Mesendoderm (in vitro differentiated cells): ENCODE measurements around the gene DDX23.

Source experiments
- DNase-seq: peaks from one replicate; pipeline ENCODE4 v3.0.0; 2013
- H2AK5ac ChIP-seq: 2 replicates; pipeline ENCODE4 v1.6.1; 2013; ENCODE audit warnings: low read length, inconsistent platforms
- H2BK120ac ChIP-seq: 2 replicates; pipeline ENCODE4 v1.6.1; 2013; ENCODE audit warnings: low read depth, mild to moderate bottlenecking, low read length, moderate library complexity, mixed read lengths
- H2BK15ac ChIP-seq: replicated peaks from 2 replicates; pipeline ENCODE4 v1.6.1; 2013; ENCODE audit warnings: low read depth, mild to moderate bottlenecking, moderate library complexity
- H2BK5ac ChIP-seq: 2 replicates; pipeline ENCODE4 v1.6.1; 2013; ENCODE audit warnings: low read length, inconsistent platforms
- H3K18ac ChIP-seq: 2 replicates; pipeline ENCODE4 v1.6.1; 2013; ENCODE audit warnings: mild to moderate bottlenecking, low read length, mixed read lengths
- H3K23ac ChIP-seq: one replicate; pipeline ENCODE4 v1.6.1; 2013; ENCODE audit warnings: low read length
- H3K27ac ChIP-seq: 2 replicates; pipeline ENCODE4 v1.5.1; 2013; ENCODE audit warnings: low read depth, mild to moderate bottlenecking, inconsistent platforms, low read length, moderate library complexity
- H3K27me3 ChIP-seq: 2 replicates; pipeline ENCODE4 v1.6.1; 2013; ENCODE audit warnings: low read length, control low read depth, mild to moderate bottlenecking, inconsistent platforms; ENCODE audit not compliant: insufficient read depth, poor library complexity
- H3K36me3 ChIP-seq: 2 replicates; pipeline ENCODE4 v1.6.1; 2013; ENCODE audit warnings: low read length, inconsistent platforms; ENCODE audit not compliant: control insufficient read depth, insufficient read depth
- H3K4ac ChIP-seq: one replicate; pipeline ENCODE4 v1.6.1; 2013; ENCODE audit warnings: low read depth, mild to moderate bottlenecking, low read length, moderate library complexity
- H3K4me1 ChIP-seq: 2 replicates; pipeline ENCODE4 v1.6.1; 2013; ENCODE audit warnings: low read depth, low read length, inconsistent platforms; ENCODE audit not compliant: control insufficient read depth
- H3K4me2 ChIP-seq: 2 replicates; pipeline ENCODE4 v1.6.1; 2013; ENCODE audit warnings: low read length
- H3K4me3 ChIP-seq: 2 replicates; pipeline ENCODE4 v1.5.1; 2013; ENCODE audit warnings: mild to moderate bottlenecking, low read length
- H3K56ac ChIP-seq: one replicate; pipeline ENCODE4 v1.6.1; 2013; ENCODE audit warnings: low read length
- H3K79me1 ChIP-seq: 2 replicates; pipeline ENCODE4 v1.6.1; 2013; ENCODE audit warnings: low read length, inconsistent platforms
- H3K79me2 ChIP-seq: 2 replicates; pipeline ENCODE4 v1.6.1; 2013; ENCODE audit warnings: mild to moderate bottlenecking, low read length; ENCODE audit not compliant: control insufficient read depth, insufficient read depth
- H3K9ac ChIP-seq: 2 replicates; pipeline ENCODE4 v1.6.1; 2013; ENCODE audit warnings: low read length, inconsistent platforms
- H4K5ac ChIP-seq: one replicate; pipeline ENCODE4 v1.6.1; 2013; ENCODE audit warnings: low read length
- H4K8ac ChIP-seq: one replicate; pipeline ENCODE4 v1.6.1; 2013; ENCODE audit warnings: low read depth, mild to moderate bottlenecking, control low read depth, low read length, moderate library complexity
- WGBS: extraction: QIAGEN DNeasy Blood & Tissue Kit; methylation state at CpG from one replicate; pipeline ENCODE4 v1.1.7; 2013; ENCODE audit warnings: low lambda C conversion rate, missing lambda C conversion rate; ENCODE audit not compliant: insufficient coverage; ENCODE audit errors: extremely low coverage; 5-methylcytosine and 5-hydroxymethylcytosine counted together

DDX23 gene

DNA sequence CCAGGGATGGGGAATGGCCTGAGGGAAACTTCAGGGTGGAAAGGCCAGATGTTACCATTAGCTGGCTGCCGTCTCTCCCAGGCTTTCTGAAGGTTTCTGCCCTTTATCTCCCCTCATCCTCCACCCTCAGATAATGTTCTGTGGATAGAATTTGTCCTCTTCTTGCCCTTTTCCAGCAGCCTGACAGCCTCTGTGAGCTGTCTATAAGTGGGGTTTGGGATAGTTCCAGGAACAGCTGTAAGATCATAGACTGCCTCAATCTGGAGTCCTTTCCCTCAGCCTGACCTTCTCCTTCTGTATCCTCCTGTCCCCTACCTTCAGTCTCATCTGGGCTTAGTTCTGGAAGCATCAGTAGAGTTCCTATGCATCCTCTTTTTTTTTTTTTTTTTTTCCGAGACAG is 16.5 kb upstream of the DDX23 start:
- no peak overlapping the region for H4K5ac ChIP-seq
- H3K18ac ChIP-seq, result no peak overlapping the region
- no peak overlapping the region for H3K56ac ChIP-seq
- no peak overlapping the region for H2BK120ac ChIP-seq
- H3K9ac ChIP-seq, result no peak overlapping the region
- H3K79me2 ChIP-seq, result no peaks in the 10 kb centered on the region
- H3K36me3 ChIP-seq, result no peaks in the 10 kb centered on the region
- no peak overlapping the region for H3K4me3 ChIP-seq
- no peak for DNase-seq
- H2BK5ac ChIP-seq, result no peak overlapping the region
- H3K23ac ChIP-seq, result no peak overlapping the region
- WGBS, result no CpG with 5 or more reads among the region's 2 CpGs
- no peak overlapping the region for H3K4me2 ChIP-seq
- no peak overlapping the region for H4K8ac ChIP-seq
- H3K27me3 ChIP-seq, result no peaks in the 10 kb centered on the region
- H3K4me1 ChIP-seq, result no peaks in the 10 kb centered on the region
- H3K27ac ChIP-seq, result no peak overlapping the region
- no peaks in the 10 kb centered on the region for H3K79me1 ChIP-seq
- H3K4ac ChIP-seq, result no peak overlapping the region
- no peak overlapping the region for H2BK15ac ChIP-seq
- no peak overlapping the region for H2AK5ac ChIP-seq

DNA sequence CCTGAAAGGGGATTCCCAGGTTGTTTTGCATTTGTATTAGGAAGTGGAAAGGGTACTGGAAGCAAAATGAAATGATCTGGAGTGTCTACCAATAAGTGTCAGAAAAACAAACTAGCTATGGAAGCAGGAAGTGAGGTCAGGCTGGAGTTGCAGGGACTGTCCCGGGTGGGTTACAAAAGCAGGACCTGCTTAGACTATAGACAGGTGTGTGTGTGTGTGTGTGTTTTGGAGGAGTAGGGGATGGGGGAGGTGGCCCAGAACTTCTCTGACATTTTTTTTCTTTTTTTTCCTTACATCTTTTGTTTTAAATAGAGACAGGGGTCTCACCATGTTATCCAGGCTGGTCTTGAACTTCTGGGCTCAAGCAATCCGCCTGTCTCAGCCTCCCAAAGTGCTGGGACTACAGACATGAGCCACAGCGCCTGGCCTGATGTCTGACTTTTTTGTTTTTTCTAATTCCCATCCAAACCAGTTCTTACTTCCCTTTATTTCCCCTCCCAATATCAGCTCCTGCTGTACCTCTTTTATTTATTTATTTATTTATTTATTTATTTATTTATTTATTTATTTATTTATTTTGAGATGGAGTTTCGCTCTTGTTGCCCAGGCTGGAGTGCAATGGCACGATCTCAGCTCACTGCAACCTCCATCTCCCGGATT is 14.2 kb upstream of the DDX23 start:
- WGBS, result no CpG with 5 or more reads among the region's 6 CpGs
- Histone ChIP-seq H4K5ac (no peak overlapping the region), H3K4me1 (no peaks in the 10 kb centered on the region), H3K23ac (no peak overlapping the region), H3K56ac (peak overlapping the region; percentile 25), H4K8ac (no peak overlapping the region), H2BK15ac (no peak overlapping the region), H2BK120ac (no peak overlapping the region), H3K36me3 (no peaks in the 10 kb centered on the region), H3K18ac (no peak overlapping the region), H3K9ac (no peak overlapping the region), H3K27ac (no peak overlapping the region), H3K4me3 (no peak overlapping the region), H3K4me2 (peak overlapping the region; percentile 21), H3K79me1 (no peaks in the 10 kb centered on the region), H3K79me2 (no peaks in the 10 kb centered on the region), H2BK5ac (no peak overlapping the region), H3K27me3 (no peaks in the 10 kb centered on the region), H2AK5ac (no peak overlapping the region), H3K4ac (no peak overlapping the region)
- no peak for DNase-seq

DNA sequence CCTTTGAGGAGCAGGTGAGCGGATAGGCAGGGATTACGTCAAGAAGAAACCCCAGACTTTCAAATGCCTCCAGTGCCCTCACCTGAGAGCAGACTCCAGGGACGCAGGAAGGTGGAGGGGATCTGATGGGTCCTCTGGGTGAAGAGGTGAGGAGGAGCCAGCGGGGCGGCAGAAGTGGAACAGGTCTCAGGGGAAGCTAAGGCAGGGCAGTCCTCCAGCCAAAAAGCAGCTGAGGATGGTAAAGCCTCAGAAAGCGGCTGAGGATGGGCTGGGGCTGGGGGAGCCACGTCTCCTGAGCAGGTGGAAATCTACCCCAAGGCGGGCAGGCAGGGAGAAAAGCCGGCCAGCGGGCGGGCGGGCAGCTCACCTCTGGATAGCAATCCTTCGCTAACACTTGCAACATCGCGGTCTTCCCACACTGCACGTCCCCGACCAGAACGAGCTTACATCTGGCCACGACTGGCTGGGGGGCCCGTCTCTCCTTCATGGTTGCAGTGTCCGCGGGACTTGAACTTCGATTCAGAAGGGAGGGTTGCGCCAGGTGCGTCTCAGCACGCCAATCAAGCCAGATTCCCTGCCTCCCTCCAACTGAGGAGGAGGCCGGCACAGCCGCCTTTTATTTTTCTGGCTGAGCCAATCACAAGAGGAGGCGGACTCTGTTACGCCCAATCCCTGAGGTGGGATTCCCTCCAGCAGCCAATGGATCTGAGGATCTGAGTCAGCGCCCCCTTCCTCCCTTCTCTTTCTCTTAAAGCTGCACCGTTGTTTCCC is 13.5 kb upstream of the DDX23 start, which contains the start of gene RND1:
Gene RND1 (minus strand): TSS at position 590 of the 771 bp plus-strand sequence. CDS start 103 bp downstream, at position 487.
- no peak within 1 kb of the TSS for H3K4ac ChIP-seq
- H2AK5ac ChIP-seq, result no peak within 1 kb of the TSS
- H2BK120ac ChIP-seq, result no peak within 1 kb of the TSS
- H3K56ac ChIP-seq, result peak within 1 kb of the TSS; percentile 71
- no peaks in the 10 kb centered on the region for H3K27me3 ChIP-seq
- no peaks in the 10 kb centered on the region for H3K36me3 ChIP-seq
- no peak within 1 kb of the TSS for H2BK5ac ChIP-seq
- H3K4me1 ChIP-seq, result no peaks in the 10 kb centered on the region
- peak within 1 kb of the TSS; percentile 56 for H3K9ac ChIP-seq
- no peak within 1 kb of the TSS for H4K8ac ChIP-seq
- H3K79me2 ChIP-seq, result no peaks in the 10 kb centered on the region
- H2BK15ac ChIP-seq, result no peak within 1 kb of the TSS
- H4K5ac ChIP-seq, result no peak within 1 kb of the TSS
- peak within 1 kb of the TSS; percentile 47 for H3K4me3 ChIP-seq
- peak within 1 kb of the TSS; percentile 73 for H3K4me2 ChIP-seq
- no peaks in the 10 kb centered on the region for H3K79me1 ChIP-seq
- no peak within 1 kb of the TSS for H3K27ac ChIP-seq
- H3K23ac ChIP-seq, result no peak within 1 kb of the TSS
- H3K18ac ChIP-seq, result no peak within 1 kb of the TSS
- DNase-seq, result peak; percentile 97
- no CpG with 5 or more reads among the region's 32 CpGs for WGBS

DNA sequence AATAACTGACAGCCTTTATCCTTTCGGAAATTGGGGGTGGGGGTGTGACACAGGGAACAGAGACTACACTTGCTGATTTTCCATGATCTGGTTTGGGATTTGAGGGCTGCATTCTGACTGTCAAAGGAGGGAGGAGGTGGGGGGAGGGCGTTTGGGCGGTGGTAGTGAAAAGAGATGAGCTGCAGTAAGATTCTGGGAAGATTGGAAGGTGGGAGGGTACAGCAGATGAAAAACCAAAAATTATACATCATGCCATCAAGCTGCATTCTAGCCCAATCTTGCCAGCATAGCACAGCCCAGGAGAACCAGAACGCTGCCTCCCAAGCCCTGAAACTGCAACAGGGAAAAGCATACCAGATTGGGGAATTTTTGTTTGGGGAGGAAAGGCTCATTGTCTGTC is 11.3 kb upstream of the DDX23 start:
- H3K4me1 ChIP-seq, result no peaks in the 10 kb centered on the region
- H2BK15ac ChIP-seq, result no peak overlapping the region
- DNase-seq, result no peak
- H3K9ac ChIP-seq, result no peak overlapping the region
- no peak overlapping the region for H3K23ac ChIP-seq
- no peak overlapping the region for H2BK120ac ChIP-seq
- no peak overlapping the region for H2AK5ac ChIP-seq
- WGBS, result no CpG with 5 or more reads among the region's 4 CpGs
- no peak overlapping the region for H3K18ac ChIP-seq
- no peak overlapping the region for H2BK5ac ChIP-seq
- H3K79me1 ChIP-seq, result no peaks in the 10 kb centered on the region
- no peak overlapping the region for H4K8ac ChIP-seq
- H3K27me3 ChIP-seq, result no peaks in the 10 kb centered on the region
- H3K36me3 ChIP-seq, result no peaks in the 10 kb centered on the region
- no peaks in the 10 kb centered on the region for H3K79me2 ChIP-seq
- H4K5ac ChIP-seq, result no peak overlapping the region
- H3K4me2 ChIP-seq, result no peak overlapping the region
- no peak overlapping the region for H3K27ac ChIP-seq
- no peak overlapping the region for H3K4ac ChIP-seq
- H3K4me3 ChIP-seq, result no peak overlapping the region
- no peak overlapping the region for H3K56ac ChIP-seq

DNA sequence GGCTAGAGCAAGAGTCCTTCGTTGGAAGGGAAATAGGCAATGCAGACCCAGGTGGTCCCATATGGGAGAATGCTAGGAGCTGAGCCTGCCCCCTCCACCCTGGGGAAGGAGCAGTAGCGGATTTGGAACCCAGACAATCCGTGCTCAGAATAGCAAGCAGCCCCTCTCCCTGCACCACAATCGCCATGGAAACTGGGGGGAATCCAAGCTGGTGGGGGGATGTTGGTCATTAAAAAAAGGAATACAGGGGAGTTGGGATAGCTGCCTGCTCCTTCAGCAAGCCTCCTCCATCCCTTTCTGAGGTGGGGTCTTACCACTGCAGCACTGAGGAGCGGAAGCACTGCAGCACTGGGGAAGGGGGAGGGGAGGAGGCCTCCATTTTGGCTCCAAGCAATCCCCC is 10.8 kb upstream of the DDX23 start:
- no peaks in the 10 kb centered on the region for H3K4me1 ChIP-seq
- no peak overlapping the region for H2BK5ac ChIP-seq
- H3K18ac ChIP-seq, result no peak overlapping the region
- H2AK5ac ChIP-seq, result no peak overlapping the region
- WGBS, result no CpG with 5 or more reads among the region's 5 CpGs
- no peaks in the 10 kb centered on the region for H3K79me2 ChIP-seq
- H4K8ac ChIP-seq, result no peak overlapping the region
- no peak overlapping the region for H3K23ac ChIP-seq
- H3K27me3 ChIP-seq, result no peaks in the 10 kb centered on the region
- no peaks in the 10 kb centered on the region for H3K36me3 ChIP-seq
- no peak overlapping the region for H3K9ac ChIP-seq
- no peak overlapping the region for H3K4me2 ChIP-seq
- no peak overlapping the region for H3K4me3 ChIP-seq
- H2BK15ac ChIP-seq, result no peak overlapping the region
- H3K4ac ChIP-seq, result no peak overlapping the region
- no peak for DNase-seq
- no peak overlapping the region for H4K5ac ChIP-seq
- no peak overlapping the region for H3K27ac ChIP-seq
- no peaks in the 10 kb centered on the region for H3K79me1 ChIP-seq
- H3K56ac ChIP-seq, result no peak overlapping the region
- no peak overlapping the region for H2BK120ac ChIP-seq
